Astrocyte of the spinal cord (primary cell): ENCODE results near the gene ARHGAP9.

ENCODE experiments used
- DNase-seq: peaks from one replicate; pipeline ENCODE4 v3.0.0; 2011; ENCODE audit warnings: low read depth, low spot score
- H3K4me3 ChIP-seq: 2 replicates; pipeline ENCODE4 v1.5.1; 2011; ENCODE audit warnings: low read depth, mild to moderate bottlenecking, low read length, moderate library complexity
- in situ Hi-C: cut with HindIII; loops from 2 replicates; pipeline ENCODE4 v1.10.0; 2017; ENCODE audit warnings: low sequenced_read_pairs
- TF ChIP-seq, protein P1 (sequence below): IDR thresholded peaks from 2 replicates; pipeline ENCODE4 v1.5.1; 2012; ENCODE audit warnings: low read depth, mild to moderate bottlenecking, low read length, inconsistent platforms

ARHGAP9 gene

GRCh38 chr12:57481671-57482070 is 2.0 kb upstream of the ARHGAP9 start:
- H3K4me3 ChIP-seq, result no peak overlapping the region
- TF ChIP-seq, protein P1, sequence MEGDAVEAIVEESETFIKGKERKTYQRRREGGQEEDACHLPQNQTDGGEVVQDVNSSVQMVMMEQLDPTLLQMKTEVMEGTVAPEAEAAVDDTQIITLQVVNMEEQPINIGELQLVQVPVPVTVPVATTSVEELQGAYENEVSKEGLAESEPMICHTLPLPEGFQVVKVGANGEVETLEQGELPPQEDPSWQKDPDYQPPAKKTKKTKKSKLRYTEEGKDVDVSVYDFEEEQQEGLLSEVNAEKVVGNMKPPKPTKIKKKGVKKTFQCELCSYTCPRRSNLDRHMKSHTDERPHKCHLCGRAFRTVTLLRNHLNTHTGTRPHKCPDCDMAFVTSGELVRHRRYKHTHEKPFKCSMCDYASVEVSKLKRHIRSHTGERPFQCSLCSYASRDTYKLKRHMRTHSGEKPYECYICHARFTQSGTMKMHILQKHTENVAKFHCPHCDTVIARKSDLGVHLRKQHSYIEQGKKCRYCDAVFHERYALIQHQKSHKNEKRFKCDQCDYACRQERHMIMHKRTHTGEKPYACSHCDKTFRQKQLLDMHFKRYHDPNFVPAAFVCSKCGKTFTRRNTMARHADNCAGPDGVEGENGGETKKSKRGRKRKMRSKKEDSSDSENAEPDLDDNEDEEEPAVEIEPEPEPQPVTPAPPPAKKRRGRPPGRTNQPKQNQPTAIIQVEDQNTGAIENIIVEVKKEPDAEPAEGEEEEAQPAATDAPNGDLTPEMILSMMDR, result no peak
- in situ Hi-C loops, result no loop called here
- DNase-seq, result no peak

DNA sequence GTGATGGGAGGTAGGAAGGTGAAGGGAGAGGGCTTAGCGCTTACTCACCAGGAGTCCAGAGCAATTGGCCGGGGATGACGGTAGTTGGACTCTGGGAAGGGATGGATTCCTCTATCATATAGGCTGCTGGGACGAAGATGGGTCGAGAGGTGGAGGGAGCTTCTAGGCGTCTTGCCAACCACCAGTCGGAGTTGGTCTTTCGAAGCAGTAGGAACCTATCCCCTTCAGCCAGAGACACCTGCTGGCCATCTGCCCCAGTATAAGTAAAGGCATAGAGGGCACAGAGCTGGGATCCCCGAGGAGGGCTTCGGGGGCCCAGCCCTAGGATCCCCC is 657 bp downstream of the ARHGAP9 start:
- DNase-seq, result no peak
- H3K4me3 ChIP-seq, result no peak overlapping the region
- in situ Hi-C loops, result no loop called here
- TF ChIP-seq, protein P1, result no peak

DNA sequence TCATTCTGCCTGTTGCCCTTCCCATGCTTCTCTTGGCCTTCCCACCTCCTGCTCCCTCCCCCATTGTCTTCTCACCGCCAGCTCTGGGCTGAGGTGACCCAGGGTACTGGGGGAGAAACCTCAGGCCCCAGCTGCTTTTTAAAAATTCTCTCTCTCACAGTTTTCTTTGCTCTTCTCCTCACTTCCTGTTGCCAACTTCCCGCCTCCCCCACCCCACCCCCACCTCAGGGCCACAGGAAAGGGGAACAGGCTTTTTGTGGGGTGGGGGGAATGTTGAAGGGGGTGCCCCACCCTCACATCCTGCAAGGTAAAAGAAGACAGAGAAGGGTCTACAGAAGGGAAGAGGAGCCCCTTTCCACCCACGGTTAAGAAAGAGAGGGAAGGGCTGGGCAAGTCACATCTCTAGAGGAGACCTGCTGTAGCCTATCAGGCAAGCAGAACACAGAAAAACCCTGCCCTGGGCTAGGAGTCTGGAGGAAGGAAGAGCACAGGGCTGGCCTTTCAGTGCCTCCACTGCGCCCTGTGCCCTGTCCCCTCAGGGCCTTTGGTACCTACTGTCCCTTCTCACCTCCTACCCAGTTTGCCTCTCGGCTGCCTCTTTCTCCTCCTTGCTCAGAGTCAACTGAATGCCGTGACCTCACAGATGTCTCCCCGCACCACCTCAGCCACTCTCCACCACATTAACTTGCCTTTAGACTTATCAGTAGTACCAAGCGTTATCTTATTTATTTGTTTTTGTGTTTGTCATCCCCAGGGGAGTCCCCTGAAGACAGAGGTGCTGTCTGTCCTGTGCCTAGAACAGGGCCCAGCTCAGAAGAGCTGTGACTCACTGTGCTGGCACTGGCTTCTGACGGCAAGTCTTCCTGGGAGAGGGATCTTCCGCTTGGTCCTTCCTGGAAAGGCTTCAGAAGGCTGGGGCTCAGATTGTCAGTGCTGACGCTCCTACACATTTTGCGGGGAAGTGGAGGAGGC is 1.7 kb downstream of the ARHGAP9 start:
- in situ Hi-C loops, result no loop called here
- TF ChIP-seq, protein P1, result no peak
- DNase-seq, result no peak
- H3K4me3 ChIP-seq, result no peak overlapping the region

DNA sequence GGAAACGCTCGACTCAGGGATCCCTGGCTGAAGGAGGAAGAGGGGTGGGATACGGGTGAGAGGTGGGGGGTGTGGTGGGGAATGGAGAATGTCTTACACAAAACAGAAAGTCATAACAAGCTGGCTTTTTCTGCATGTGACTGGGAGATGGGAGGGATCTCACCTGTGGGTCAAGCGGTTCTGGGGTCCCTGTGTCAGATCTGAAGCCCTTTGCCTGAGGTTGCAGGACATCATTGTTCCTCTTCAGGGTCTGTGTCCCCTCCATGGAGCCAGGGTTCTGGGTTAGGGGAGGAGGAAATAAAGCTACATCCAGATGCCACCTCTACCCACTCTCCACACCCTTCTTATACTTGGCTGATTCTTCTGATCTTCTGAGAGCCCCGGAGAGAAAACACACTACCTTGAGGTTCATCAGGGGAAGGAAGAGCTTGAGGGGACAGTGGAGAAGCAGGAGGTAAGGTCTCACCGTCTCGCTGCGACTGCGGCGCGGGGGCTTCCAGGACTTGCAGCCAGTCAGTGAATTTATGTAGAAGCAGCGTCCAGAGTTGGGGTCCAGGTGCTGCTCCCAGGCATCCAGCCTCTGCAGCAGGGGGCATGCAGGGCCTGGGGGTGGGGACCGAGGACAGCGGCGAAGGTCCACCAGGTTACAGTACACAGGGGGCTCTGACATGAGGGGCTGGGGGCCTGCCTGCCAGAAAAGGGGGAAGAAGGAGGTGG is 2.5 kb downstream of the ARHGAP9 start:
- in situ Hi-C loops, result no loop called here
- DNase-seq, result no peak
- TF ChIP-seq, protein P1, result no peak
- no peak overlapping the region for H3K4me3 ChIP-seq

- TF ChIP-seq, protein P1, result no peak
- no peak for DNase-seq
- in situ Hi-C loops, result no loop called here
- H3K4me3 ChIP-seq, result no peak overlapping the region
Measured at GRCh38 chr12:57476162-57476992, 3.3 kb downstream of the ARHGAP9 start.

DNA sequence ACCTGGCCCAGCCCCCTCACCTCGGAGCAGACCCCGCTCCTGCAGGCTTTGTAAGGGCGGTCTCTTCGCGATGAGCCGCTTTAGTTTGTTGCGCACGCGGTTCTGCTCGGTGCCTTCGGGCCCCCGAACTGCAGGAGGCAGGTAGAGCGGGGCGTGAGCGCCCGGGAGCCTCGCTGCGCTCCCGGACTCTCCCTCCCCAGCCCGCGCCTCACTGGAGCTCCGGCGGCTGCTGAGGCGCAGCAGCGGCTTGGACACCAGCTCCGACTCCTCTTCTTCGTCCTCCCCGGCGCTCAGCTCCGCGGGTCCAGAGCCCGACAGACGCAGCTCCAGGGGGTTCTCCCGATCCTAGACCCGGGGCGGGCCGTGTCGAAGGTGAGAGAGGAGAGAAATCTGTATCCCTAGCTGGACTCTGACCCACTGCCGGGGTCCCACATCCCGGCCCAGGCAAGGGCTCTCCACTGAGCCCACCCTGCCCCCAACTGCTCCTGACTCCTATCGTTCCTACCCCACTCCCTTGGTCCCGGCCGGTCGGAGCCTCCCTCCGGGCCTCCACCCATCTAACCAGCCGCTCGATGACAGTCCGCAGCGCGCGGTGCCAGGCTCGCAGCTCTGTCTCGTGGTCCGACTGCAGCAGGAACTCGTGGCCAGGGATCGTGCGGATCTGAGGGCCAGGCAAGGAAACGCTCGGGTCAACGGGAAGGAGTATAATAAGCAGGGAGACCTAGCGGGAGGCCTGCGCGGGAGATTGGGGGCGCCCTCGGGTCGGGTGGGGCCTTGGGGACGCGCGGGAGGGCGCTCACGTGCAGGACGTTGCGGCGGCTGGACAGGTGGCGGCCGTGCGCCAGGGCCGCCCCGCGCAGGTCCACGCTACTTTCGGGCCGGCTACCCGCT is 4.2 kb downstream of the ARHGAP9 start:
- no peak overlapping the region for H3K4me3 ChIP-seq
- in situ Hi-C loops, result no loop called here
- no peak for DNase-seq
- TF ChIP-seq, protein P1, result no peak
